ENCODE measurements around the gene CDHR2.

The CDHR2 gene

GRCh38 chr5:176640616-176641015 lies 91.5 kb downstream of the CDHR2 start:
- FAIRE-seq (no peak), DNase-seq (ENCODE audit: insufficient read length) (no peak)
- no peak for TF ChIP-seq TAF1 (IDR thresholded peaks at IDR 0.05; ENCODE audit: borderline replicate concordance, low read depth, low read length)

GRCh38 chr5:176642675-176643490 lies 93.7 kb downstream of the CDHR2 start:
- FAIRE-seq (no peak), DNase-seq (ENCODE audit: insufficient read length) (no peak)
- TF ChIP-seq TAF1 (IDR thresholded peaks at IDR 0.05; ENCODE audit: borderline replicate concordance, low read depth, low read length) (no peak), POLR2AphosphoS5 (IDR thresholded peaks at IDR 0.05; ENCODE audit: low read depth, low read length) (no peak), POLR2A (IDR thresholded peaks at IDR 0.05; ENCODE audit: low read depth, low read length) (no peak)

DNA sequence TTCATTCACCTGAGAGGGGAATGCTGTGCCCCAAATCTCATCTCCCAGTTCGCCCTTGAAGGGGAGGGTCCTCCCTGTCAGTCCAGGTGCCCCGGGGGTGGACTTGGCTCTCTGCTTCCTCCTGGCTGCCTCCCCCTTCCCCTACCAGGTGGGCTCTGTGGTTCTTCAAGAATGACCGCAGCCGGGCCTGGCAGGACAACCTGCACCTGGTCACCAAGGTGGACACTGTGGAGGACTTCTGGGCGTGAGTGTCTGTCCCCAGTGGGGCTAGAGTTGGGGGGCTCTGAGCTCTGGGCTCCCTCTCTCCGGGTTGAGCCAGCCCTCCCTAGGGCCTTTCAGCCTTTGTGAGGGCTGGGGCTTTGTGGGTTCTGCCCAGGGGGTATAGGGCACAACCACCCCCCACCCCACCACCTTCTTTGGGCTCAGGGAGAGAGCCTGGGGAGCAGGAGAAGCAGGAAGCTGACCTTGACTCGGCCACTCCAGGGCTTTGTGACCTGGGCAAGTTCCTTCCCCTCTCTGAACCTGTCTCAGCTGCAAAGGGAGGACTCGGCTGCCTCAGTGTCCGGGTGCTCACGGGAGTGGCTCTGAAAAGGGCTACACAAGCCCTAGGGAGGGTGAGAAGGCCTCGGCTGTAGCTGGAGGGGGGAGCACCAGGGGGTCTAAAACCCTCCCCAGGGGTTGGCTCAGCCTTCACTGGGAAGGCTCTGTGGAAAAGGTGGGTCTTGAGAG lies 94.5 kb downstream of the CDHR2 start:
- no peak for TF ChIP-seq POLR2AphosphoS5 (IDR thresholded peaks at IDR 0.05; ENCODE audit: low read depth, low read length)
- TF ChIP-seq POLR2A (IDR thresholded peaks at IDR 0.05; ENCODE audit: low read depth, low read length) = no peak
- TF ChIP-seq TAF1 (IDR thresholded peaks at IDR 0.05; ENCODE audit: borderline replicate concordance, low read depth, low read length) = no peak
- FAIRE-seq = no peak

DNA sequence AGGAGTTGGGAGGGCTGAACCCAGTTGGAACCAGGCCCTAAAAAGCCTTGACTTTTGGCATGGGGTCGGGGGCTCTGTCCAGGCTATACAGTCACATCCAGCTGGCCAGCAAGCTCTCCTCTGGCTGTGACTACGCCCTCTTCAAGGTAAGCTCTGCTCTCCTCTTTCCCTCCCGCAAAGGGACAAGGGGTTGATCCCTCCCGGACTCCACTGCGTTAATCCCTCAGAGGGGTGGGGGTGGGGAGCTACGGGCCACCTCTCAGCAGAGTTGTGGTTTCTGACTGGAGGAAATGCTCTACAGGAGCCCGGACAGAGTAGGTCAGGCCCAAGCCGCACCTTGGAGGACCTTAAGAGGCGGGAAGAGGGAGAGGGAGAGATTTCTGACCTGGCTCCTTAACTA lies 95.2 kb downstream of the CDHR2 start:
- DNase-seq (ENCODE audit: insufficient read length) (no peak), FAIRE-seq (no peak)
- no peak for TF ChIP-seq POLR2AphosphoS5 (IDR thresholded peaks at IDR 0.05; ENCODE audit: low read depth, low read length)
- TF ChIP-seq POLR2A (IDR thresholded peaks at IDR 0.05; ENCODE audit: low read depth, low read length) = no peak
- no peak for TF ChIP-seq TAF1 (IDR thresholded peaks at IDR 0.05; ENCODE audit: borderline replicate concordance, low read depth, low read length)

More for the DNA sequence above, 94.5 kb downstream of the CDHR2 start:
- no peak for DNase-seq (ENCODE audit: insufficient read length)

GRCh38 chr5:176644878-176645670 lies 95.9 kb downstream of the CDHR2 start:
- no peak for DNase-seq (ENCODE audit: insufficient read length)
- FAIRE-seq = no peak
- no peak for TF ChIP-seq POLR2A (IDR thresholded peaks at IDR 0.05; ENCODE audit: low read depth, low read length)
- no peak for TF ChIP-seq POLR2AphosphoS5 (IDR thresholded peaks at IDR 0.05; ENCODE audit: low read depth, low read length)
- no peak for TF ChIP-seq TAF1 (IDR thresholded peaks at IDR 0.05; ENCODE audit: borderline replicate concordance, low read depth, low read length)
